ENCODE data around the gene IL6ST. TPM values are rescaled to one million over a fixed set of nuclear protein-coding genes. Genes with fewer than 3 reads are reported as not detected.

IL6ST gene
- total RNA-seq, 1 experiment from 2014 or later, result 60.2 TPM

DNA sequence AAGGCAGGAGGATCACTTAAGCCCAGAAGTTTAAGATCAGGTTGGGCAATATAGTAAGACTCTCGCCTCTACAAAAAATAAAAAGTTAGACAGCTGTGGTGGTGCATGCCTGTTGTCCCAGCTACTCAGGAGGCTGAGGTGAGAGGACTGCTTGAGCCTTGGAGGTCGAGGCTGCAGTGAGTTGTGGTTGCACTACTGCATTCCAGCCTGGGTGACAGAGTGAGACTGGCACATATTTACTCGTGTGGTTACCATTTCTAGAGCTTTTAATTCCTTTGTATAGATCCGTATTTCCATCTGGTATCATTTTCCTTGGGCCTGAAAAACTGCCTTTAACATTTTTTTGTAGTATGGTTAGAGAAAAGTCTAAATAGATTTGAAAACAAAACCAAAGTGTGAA, 7.8 kb downstream of the IL6ST start:
- Histone ChIP-seq H3K4me1 (replicated peaks; ENCODE audit: insufficient read depth) (peaks cover 7% of the 10 kb centered on the region), H4K20me1 (ENCODE audit: insufficient read depth) (no peaks in the 10 kb centered on the region; the same call in 1 of the 2 replicates), H3K36me3 (ENCODE audit: low read depth) (peaks cover 19% of the 10 kb centered on the region; the same call in 1 of the 2 replicates), H3K9me2 (ENCODE audit: insufficient read depth) (no peaks in the 10 kb centered on the region), H3K79me2 (ENCODE audit: low read depth) (peaks cover 84% of the 10 kb centered on the region), H3K27ac (no peak overlapping the region), H3K4me3 (no peak overlapping the region), H3K9me3 (ENCODE audit: insufficient read depth, low read depth) (no peaks in the 10 kb centered on the region), H3F3A (ENCODE audit: insufficient read depth, low read depth) (peaks cover 1% of the 10 kb centered on the region; the same call in 1 of the 2 replicates), H3K4me2 (no peak overlapping the region), H2AFZ (no peak overlapping the region), H3K27me3 (ENCODE audit: insufficient read depth, low read depth) (no peaks in the 10 kb centered on the region)
- POLR2A ChIA-PET (ENCODE audit: unreplicated experiment), result no interaction called here
- TF ChIP-seq, protein P1, sequence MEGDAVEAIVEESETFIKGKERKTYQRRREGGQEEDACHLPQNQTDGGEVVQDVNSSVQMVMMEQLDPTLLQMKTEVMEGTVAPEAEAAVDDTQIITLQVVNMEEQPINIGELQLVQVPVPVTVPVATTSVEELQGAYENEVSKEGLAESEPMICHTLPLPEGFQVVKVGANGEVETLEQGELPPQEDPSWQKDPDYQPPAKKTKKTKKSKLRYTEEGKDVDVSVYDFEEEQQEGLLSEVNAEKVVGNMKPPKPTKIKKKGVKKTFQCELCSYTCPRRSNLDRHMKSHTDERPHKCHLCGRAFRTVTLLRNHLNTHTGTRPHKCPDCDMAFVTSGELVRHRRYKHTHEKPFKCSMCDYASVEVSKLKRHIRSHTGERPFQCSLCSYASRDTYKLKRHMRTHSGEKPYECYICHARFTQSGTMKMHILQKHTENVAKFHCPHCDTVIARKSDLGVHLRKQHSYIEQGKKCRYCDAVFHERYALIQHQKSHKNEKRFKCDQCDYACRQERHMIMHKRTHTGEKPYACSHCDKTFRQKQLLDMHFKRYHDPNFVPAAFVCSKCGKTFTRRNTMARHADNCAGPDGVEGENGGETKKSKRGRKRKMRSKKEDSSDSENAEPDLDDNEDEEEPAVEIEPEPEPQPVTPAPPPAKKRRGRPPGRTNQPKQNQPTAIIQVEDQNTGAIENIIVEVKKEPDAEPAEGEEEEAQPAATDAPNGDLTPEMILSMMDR (conservative IDR thresholded peaks at IDR 0.05), result no peak
- TF ChIP-seq EZH2 (IDR thresholded peaks at IDR 0.05; ENCODE audit: low read depth), result no peak
- BruUV-seq (replicated peaks), result no TSS peak
- DNase-seq, result no peak
- CTCF ChIA-PET, result no interaction called here
- intact Hi-C loops (cut with micrococcal nuclease; ENCODE audit: unreplicated experiment), result no loop called here

DNA sequence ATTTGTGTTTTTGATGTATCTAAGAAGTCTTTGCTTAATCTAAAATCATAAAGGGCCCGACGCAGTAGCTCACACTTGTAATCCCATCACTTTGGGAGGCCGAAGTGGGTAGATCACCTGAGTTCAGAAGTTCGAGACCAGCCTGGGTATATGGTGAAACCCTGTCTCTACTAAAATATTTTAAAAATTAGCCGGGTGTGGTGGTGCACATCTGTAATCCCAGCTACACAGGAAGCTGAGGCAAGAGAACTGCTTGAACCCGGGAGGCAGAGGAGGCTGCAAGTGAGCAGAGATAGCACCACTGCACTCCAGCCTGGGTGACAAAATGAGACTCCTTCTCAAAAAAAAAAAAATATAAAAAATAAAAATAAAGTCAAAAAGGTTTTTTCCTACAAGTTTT, 9.6 kb downstream of the IL6ST start:
- no peaks in the 10 kb centered on the region for H3K9me2 ChIP-seq (ENCODE audit: insufficient read depth)
- H2AFZ ChIP-seq, result no peak overlapping the region
- H4K20me1 ChIP-seq (ENCODE audit: insufficient read depth), result no peaks in the 10 kb centered on the region
- H3K27me3 ChIP-seq (ENCODE audit: insufficient read depth, low read depth), result no peaks in the 10 kb centered on the region
- peaks cover 19% of the 10 kb centered on the region; the same call in 1 of the 2 replicates for H3K36me3 ChIP-seq (ENCODE audit: low read depth)
- H3K4me1 ChIP-seq (replicated peaks; ENCODE audit: insufficient read depth), result no peaks in the 10 kb centered on the region
- H3K79me2 ChIP-seq (ENCODE audit: low read depth), result peaks cover 69% of the 10 kb centered on the region
- intact Hi-C loops (cut with micrococcal nuclease; ENCODE audit: unreplicated experiment), result no loop called here
- no peak overlapping the region for H3K4me3 ChIP-seq
- no peak overlapping the region for H3K27ac ChIP-seq
- ChIA-PET CTCF (no interaction called here), POLR2A (ENCODE audit: unreplicated experiment) (no interaction called here)
- DNase-seq, result no peak
- no peak overlapping the region for H3K4me2 ChIP-seq
- peaks cover 3% of the 10 kb centered on the region for H3F3A ChIP-seq (ENCODE audit: insufficient read depth, low read depth)
- TF ChIP-seq, protein P1 (conservative IDR thresholded peaks at IDR 0.05), result no peak
- TF ChIP-seq EZH2 (IDR thresholded peaks at IDR 0.05; ENCODE audit: low read depth), result no peak
- BruUV-seq (replicated peaks), result no TSS peak
- H3K9me3 ChIP-seq (ENCODE audit: insufficient read depth, low read depth), result no peaks in the 10 kb centered on the region

DNA sequence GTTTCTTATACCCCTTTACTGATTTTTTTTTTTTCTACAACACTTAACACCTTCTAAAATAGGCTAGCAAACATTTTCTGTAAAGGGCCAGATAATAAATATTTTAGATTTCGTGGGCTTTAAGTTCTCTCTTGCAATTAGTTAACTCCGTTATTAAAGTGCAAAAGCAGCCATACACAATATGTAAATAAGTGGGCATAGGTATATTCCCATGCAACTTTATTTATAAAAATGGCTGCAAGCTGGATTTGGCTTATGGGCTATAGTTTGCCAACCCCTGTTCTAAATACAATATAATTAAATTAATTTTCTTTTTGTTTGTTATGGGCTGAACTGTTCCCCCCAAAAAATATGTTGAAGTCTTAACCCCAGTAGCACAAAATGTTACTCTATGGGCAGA, 10.8 kb downstream of the IL6ST start:
- no peak for TF ChIP-seq EZH2 (IDR thresholded peaks at IDR 0.05; ENCODE audit: low read depth)
- TF ChIP-seq, protein P1 (conservative IDR thresholded peaks at IDR 0.05), result no peak
- POLR2A ChIA-PET (ENCODE audit: unreplicated experiment), result no interaction called here
- Histone ChIP-seq H3F3A (ENCODE audit: insufficient read depth, low read depth) (peaks cover 12% of the 10 kb centered on the region), H3K4me3 (no peak overlapping the region), H3K27me3 (ENCODE audit: insufficient read depth, low read depth) (no peaks in the 10 kb centered on the region), H2AFZ (no peak overlapping the region), H3K9me2 (ENCODE audit: insufficient read depth) (no peaks in the 10 kb centered on the region), H3K9me3 (ENCODE audit: insufficient read depth, low read depth) (no peaks in the 10 kb centered on the region), H3K79me2 (ENCODE audit: low read depth) (peaks cover 66% of the 10 kb centered on the region), H3K4me1 (replicated peaks; ENCODE audit: insufficient read depth) (no peaks in the 10 kb centered on the region), H3K36me3 (ENCODE audit: low read depth) (peaks cover 19% of the 10 kb centered on the region; the same call in 1 of the 2 replicates), H4K20me1 (ENCODE audit: insufficient read depth) (no peaks in the 10 kb centered on the region), H3K4me2 (no peak overlapping the region), H3K27ac (no peak overlapping the region)
- CTCF ChIA-PET, result interaction anchor here (0.6 kb wide), 1 partner anchor 210 kb away, joined by 4 read pairs; no protein-coding TSS in a partner anchor
- intact Hi-C loops (cut with micrococcal nuclease; ENCODE audit: unreplicated experiment), result no loop called here
- no TSS peak for BruUV-seq (replicated peaks)
- DNase-seq, result no peak

Data from PC-9 (cell line).